HG02943 (cell line): ENCODE results near the gene SLC18A3.

Source experiments
- ATAC-seq: cut with Tn5 transposase; IDR thresholded peaks from one replicate; pipeline ENCODE4 v1.9.1; 2021; ENCODE audit warnings: mild to moderate bottlenecking, low read depth, moderate library complexity; ENCODE audit not compliant: unreplicated experiment

SLC18A3 gene

DNA sequence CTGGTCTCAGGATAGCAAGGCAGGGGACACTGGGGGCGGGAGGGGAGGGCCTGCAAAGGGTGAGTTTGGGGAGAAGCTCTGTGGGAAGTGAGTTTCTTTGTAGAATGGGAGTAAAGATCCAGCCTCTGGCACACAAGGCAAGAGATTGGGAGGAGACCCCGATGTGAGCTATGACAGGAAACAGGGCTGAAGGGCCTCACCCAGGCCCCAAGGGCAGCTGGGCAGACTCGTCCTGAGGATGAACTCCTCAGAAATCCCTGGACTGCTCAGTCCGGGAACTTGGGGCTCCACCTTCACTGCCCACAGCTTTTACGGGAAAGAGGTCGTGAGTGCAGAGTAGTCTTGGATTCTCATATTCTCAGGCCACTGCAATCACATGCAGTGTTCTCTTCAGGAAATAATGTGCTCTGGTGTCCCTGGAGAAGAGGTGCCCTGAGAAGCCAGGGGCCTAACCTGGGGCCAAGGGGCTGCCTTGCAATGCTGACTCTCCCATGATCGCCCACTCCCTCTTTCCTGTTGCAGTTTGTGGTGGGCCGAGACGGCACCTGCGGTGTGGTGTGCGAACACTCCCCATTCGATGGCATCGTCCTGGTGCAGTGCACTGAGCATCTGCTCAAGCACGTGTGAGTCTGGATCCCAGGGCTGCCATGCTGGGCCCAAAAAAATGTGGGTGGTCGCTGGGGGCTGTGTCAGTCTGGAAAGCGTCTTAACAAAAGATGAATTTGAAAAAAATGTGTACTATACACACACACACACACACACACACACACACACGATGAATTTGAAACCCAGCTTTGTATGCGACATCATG is 38.1 kb downstream of the SLC18A3 start:
- ATAC-seq, result no peak

- ATAC-seq, result no peak
Measured at GRCh38 chr10:49649294-49649693, 39.2 kb downstream of the SLC18A3 start.

- no peak for ATAC-seq
Measured at GRCh38 chr10:49649936-49650723, 40.0 kb downstream of the SLC18A3 start.

DNA sequence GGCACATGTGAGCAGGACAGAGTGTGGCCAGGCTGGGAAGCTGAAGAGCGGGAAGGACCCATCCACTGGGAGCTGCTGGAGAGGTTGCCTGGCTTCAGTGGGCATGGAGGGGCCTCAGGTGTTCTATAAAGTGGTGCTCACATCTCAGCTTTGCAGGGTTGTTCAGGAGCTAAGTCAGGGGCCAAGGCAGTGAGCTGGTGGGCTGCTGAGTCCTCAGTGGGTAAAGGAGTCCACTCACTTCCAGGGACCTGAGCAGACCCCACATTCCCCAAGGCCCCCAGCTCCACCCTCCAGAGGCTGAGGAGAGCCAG is 40.6 kb downstream of the SLC18A3 start:
- ATAC-seq, result no peak

DNA sequence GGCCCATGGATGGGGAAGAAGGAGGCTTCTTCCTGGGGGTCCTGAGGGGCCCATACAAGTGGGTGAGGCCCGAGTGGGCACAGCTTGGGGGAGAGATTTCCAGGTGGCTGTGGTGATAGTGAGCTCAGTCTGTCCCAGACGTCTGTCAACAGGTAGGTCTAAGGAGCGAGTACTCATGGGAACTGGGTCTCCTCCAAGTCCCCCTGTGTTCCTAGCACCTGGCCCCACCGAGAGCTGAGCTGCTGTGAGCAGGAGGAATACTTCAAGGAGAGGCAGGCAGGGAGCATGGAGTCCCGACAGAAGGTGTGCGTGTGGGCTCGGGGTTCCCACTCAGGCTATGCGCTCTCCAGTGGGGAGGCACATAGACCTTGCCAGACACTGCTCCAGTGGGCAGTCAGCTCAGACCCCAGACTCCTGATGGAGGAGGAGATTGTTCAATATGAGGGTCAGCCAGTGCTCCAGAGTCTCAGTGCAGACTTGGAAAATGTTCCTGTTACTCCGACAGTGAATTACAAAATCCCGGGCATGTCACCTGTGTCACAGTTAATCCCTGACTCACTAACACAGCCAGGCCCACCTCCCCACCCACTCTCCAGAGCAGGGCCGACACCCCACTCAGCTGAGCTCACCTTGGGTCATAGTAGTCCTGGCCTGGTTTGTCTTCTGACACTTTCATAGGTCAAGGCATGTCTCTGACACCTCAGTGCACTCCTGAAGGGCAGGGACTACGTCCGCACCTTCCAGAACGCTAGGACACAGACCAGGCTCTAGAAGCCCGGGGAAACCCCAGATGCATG is 41.1 kb downstream of the SLC18A3 start:
- no peak for ATAC-seq

DNA sequence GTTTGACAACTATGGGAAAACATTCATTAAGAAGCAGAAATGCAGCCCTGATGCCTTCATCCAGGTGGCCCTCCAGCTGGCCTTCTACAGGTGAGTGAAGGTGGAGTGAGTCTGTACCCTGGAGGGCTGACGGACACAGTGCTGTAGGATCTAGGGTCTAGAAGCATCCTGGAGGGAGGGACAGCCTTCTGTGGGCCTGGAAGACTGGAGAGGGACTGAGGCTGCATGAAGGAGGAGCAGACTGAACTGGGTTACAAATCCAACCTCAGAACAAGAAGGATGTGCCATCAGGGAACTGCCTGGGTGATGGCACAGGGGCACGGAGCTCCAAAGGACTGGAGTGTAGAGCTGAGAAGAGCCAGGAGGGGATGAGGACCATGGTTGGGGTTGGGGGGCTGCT is 41.8 kb downstream of the SLC18A3 start:
- no peak for ATAC-seq

GRCh38 chr10:49652421-49653272 is 42.5 kb downstream of the SLC18A3 start:
- no peak for ATAC-seq

DNA sequence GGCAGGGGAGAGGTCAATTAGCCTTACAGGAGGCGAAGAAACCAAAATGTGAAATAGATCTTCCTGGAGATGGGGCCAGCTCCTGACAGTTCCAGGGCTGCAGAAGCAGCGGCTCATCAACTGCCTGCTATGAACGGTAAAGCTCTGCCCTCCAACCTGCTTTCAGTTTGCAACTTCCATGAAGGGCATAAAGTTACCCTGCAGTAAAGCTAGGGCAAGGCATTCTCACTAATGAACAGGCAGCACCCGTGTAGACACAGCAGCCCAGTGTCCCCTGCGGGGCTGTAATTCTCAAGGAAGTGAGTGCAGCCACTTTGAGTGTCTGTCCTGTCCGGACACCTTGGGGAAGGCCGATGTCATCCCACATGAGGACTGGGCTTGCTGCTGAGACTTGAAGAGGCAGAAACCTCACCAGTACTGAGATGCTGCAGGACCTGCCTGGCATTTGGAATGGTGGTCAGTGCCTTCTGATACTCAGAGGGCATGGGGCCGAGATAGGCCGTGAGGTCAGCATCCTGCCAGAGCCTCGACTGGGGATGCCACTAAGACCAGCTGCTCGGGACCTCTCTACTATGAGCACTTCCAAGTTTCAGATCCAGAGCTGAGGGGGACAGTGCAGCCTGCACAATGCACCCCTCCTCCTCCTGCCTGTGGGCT is 43.3 kb downstream of the SLC18A3 start:
- no peak for ATAC-seq

- no peak for ATAC-seq
Measured at GRCh38 chr10:49654036-49654693, 44.1 kb downstream of the SLC18A3 start.

GRCh38 chr10:49655099-49655498 is 45.0 kb downstream of the SLC18A3 start:
- no peak for ATAC-seq

DNA sequence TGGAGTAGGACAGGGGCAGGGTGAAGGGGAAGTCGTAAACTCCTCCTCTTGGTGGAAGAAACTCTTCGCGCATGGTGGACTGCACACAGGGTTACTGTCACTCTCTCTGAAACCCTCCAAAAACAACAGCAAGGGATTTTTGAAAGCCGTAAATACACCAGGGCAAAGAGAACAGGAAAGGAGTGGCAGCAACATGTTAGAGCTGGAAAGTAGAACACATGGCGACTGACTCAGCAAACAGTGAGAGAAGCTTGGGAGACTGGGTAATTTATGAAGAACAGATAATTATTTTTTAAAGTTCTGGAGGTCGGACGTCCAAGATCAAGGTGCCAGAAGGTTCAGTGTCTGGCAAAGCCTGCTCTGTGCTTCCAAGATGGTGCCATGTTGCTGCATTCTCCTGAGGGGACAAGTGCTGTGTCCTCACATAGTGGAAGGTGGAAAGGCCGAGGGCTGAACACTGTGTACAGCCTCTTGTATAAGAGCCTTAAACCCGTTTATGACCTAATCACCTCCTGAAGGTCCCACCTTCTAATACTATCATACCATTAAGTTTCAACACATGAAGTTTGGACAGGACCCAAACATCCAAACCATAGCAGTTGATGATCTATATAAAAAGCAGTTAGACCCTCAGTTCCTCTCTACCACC is 46.9 kb downstream of the SLC18A3 start:
- ATAC-seq, result no peak

GRCh38 chr10:49657606-49658005 is 47.5 kb downstream of the SLC18A3 start:
- no peak for ATAC-seq

DNA sequence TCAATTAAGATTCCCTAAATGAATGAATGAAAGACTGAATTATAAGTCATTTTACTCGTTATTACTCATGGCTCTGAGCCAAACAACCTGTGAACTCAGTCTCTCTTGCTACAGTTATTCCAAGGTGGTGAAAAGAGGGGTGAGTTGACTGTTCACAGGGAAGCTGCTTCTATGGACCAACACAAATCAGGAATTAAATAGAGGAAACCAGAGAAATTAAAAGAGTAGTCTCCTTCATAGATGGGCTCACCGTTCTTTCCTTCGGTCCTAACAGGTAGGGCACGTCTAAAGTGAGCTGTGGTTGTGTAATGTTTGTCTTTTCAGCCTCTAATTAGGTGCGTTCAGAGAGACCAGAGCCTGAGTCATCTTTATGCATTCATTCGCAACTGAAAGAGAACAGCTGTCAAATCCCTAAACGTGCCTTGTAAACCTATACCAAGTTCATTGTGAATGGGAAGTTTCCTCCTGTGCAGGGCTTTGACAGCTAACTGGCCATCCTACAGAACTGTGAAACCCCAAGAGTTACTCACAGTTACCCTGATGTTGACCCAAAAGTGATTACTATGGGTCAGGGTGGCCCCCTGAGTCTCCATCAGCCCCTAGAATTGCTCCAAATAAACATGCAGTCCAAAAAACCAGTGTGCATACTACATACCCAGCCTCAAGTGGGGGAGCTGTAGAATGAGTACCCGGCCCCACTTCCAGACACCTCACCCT is 51.2 kb downstream of the SLC18A3 start:
- no peak for ATAC-seq
